PC-9 (cell line): ENCODE results near the gene CD83.

Experiments used
- EZH2 ChIP-seq: fragments of 200-600 bp; sonication (generic); IDR thresholded peaks from 2 replicates; pipeline ENCODE4 v1.8.0; 2017; ENCODE audit warnings: antibody characterized with exemption, low read depth
- TF ChIP-seq, protein P1 (sequence below): fragments of 200-600 bp; sonication (generic); conservative IDR thresholded peaks from 2 replicates; pipeline ENCODE4 v1.6.1; 2017; ENCODE audit warnings: mixed run types, antibody characterized with exemption, mild to moderate bottlenecking, moderate library complexity

DNA sequence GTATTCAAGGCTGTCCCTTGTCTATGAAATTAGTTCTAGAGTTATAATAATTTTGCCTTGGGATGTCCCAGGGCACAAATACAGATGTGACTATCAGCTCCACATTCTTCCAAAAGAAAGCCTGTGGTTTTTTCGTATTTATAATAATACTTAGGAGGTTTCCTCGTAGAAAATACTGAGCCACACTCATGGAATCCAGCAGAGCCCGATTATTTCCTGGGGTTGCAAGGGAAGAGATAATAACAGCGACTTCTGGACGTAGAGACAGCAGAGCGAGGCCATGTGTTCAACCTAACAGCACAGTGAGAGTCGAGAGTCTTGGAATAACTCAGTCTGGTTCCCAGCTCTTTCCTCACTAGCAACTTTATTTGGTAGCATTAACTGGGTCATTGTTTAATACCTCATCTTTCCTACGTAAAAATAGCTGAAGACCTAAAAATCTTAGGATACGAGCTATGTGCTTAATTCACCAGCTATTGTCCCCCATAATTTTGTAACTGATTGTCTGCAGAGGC is 21.2 kb downstream of the CD83 start:
- TF ChIP-seq, protein P1, sequence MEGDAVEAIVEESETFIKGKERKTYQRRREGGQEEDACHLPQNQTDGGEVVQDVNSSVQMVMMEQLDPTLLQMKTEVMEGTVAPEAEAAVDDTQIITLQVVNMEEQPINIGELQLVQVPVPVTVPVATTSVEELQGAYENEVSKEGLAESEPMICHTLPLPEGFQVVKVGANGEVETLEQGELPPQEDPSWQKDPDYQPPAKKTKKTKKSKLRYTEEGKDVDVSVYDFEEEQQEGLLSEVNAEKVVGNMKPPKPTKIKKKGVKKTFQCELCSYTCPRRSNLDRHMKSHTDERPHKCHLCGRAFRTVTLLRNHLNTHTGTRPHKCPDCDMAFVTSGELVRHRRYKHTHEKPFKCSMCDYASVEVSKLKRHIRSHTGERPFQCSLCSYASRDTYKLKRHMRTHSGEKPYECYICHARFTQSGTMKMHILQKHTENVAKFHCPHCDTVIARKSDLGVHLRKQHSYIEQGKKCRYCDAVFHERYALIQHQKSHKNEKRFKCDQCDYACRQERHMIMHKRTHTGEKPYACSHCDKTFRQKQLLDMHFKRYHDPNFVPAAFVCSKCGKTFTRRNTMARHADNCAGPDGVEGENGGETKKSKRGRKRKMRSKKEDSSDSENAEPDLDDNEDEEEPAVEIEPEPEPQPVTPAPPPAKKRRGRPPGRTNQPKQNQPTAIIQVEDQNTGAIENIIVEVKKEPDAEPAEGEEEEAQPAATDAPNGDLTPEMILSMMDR, result no peak
- TF ChIP-seq EZH2, result no peak
